Astrocyte (in vitro differentiated cells and primary cell): ENCODE data around the gene LHX1.

Experiments used
- EZH2 ChIP-seq: IDR thresholded peaks from 2 replicates; pipeline ENCODE4 v1.6.1; 2012; ENCODE audit warnings: mild to moderate bottlenecking, low read length, inconsistent platforms; ENCODE audit not compliant: insufficient read depth
- TF ChIP-seq, protein P1 (sequence below): IDR thresholded peaks from 2 replicates; pipeline ENCODE4 v1.5.1; 2011; ENCODE audit warnings: low read depth, mild to moderate bottlenecking, inconsistent platforms, low read length, moderate library complexity; ENCODE audit not compliant: insufficient read depth

DNA sequence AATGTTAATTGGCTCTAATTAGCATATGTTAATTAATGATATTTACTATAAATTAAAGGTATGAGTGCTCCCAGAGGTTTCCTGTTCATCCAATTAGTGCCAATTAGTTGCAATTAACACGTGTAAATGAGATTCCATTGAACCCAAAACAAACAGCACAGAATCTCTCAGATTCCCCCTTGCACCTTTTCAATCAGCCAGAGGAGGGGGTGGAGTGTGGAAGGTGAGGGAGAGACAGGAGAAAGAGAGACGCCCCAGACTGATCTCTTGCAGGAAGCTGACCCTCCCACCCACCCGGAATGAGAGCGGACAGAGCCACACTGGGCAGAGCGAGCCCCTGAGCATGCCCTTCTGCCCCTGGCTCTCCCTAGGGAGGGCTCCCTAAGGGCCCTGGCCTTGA lies 24.1 kb upstream of the LHX1 start:
- TF ChIP-seq, protein P1, sequence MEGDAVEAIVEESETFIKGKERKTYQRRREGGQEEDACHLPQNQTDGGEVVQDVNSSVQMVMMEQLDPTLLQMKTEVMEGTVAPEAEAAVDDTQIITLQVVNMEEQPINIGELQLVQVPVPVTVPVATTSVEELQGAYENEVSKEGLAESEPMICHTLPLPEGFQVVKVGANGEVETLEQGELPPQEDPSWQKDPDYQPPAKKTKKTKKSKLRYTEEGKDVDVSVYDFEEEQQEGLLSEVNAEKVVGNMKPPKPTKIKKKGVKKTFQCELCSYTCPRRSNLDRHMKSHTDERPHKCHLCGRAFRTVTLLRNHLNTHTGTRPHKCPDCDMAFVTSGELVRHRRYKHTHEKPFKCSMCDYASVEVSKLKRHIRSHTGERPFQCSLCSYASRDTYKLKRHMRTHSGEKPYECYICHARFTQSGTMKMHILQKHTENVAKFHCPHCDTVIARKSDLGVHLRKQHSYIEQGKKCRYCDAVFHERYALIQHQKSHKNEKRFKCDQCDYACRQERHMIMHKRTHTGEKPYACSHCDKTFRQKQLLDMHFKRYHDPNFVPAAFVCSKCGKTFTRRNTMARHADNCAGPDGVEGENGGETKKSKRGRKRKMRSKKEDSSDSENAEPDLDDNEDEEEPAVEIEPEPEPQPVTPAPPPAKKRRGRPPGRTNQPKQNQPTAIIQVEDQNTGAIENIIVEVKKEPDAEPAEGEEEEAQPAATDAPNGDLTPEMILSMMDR = no peak
- TF ChIP-seq EZH2 = no peak
